Tibial artery (tissue), 4 donors: ENCODE results near the gene TRNAU1AP.

Source experiments
- DNase-seq, 2 donors: peaks; one replicate each; pipeline ENCODE4 v3.0.0-alpha.2; 2019
- H3K27ac ChIP-seq, 2 donors: fragments of 200-600 bp; sonication (generic) in 1 of 2; 1 replicate in 1 of 2; 2 replicates in 1 of 2; pipeline ENCODE4 v1.5.1; 2018 to 2019; ENCODE audit warnings: mild to moderate bottlenecking in 1 of 2
- H3K27me3 ChIP-seq, 2 donors: fragments of 200-600 bp; sonication (generic) in 1 of 2; one replicate each; pipeline versions ENCODE4 v1.5.1 to v1.6.0; 2016 to 2019
- H3K36me3 ChIP-seq, 3 donors: fragments of 200-600 bp; sonication (generic) in 2 of 3; one replicate each; pipeline ENCODE4 v1.5.1; 2016 to 2019; ENCODE audit warnings: mild to moderate bottlenecking in 2 of 3
- H3K4me1 ChIP-seq, 4 donors: fragments of 200-600 bp; sonication (generic) in 2 of 4; 1 replicate in 3 of 4; 2 replicates in 1 of 4; pipeline ENCODE4 v1.5.1; 2016 to 2019
- H3K4me3 ChIP-seq, 2 donors: fragments of 200-600 bp; sonication (generic) in 1 of 2; 1 replicate in 1 of 2; 2 replicates in 1 of 2; pipeline ENCODE4 v1.5.1; 2018 to 2019; ENCODE audit warnings: mild to moderate bottlenecking in 2 of 2
- H3K9me3 ChIP-seq, 3 donors: fragments of 200-600 bp; sonication (generic) in 1 of 3; one replicate each; pipeline ENCODE4 v1.5.1; 2016 to 2019
- intact Hi-C: fragments of 100-400 bp; cut with DNase I; formaldehyde crosslinking; loops from one replicate; pipeline ENCODE4 v1.15.0; 2023; ENCODE audit warnings: low total_unique reads
- TF ChIP-seq, protein P1 (sequence below), 2 experiments: fragments of 200-600 bp in 1 of 2; fragments of 450-650 bp in 1 of 2; IDR thresholded peaks; one replicate each; pipeline ENCODE4 v1.5.1; 2017 to 2019; ENCODE audit warnings: antibody characterized with exemption in 2 of 2, mild to moderate bottlenecking in 1 of 2, moderate library complexity in 1 of 2

The TRNAU1AP gene

DNA sequence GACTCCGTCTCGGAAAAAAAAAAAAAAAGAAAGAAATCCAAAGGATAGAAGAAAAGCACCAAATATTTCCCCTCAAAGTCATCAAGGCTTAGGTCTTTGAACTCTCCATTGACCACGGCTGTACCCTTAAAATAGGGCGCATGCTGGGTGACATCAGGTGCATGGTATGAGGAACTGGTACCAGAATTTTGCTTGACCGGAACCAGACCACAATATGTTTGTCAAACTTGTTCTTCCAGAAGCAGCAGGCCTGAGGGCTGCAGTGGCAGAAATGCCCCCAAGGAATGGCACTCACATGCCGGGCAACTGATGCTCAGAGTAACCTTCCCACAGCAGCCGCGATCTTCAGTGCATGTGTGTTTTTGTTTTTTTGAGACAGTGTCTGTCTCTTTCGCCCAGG lies 26.0 kb upstream of the TRNAU1AP start:
- H3K9me3 ChIP-seq = no peaks in the 10 kb centered on the region
- no peak for DNase-seq
- H3K36me3 ChIP-seq = peaks cover 0 to 19% (median 0%) of the 10 kb centered on the region in 3 donors
- intact Hi-C loops = no loop called here
- TF ChIP-seq, protein P1, sequence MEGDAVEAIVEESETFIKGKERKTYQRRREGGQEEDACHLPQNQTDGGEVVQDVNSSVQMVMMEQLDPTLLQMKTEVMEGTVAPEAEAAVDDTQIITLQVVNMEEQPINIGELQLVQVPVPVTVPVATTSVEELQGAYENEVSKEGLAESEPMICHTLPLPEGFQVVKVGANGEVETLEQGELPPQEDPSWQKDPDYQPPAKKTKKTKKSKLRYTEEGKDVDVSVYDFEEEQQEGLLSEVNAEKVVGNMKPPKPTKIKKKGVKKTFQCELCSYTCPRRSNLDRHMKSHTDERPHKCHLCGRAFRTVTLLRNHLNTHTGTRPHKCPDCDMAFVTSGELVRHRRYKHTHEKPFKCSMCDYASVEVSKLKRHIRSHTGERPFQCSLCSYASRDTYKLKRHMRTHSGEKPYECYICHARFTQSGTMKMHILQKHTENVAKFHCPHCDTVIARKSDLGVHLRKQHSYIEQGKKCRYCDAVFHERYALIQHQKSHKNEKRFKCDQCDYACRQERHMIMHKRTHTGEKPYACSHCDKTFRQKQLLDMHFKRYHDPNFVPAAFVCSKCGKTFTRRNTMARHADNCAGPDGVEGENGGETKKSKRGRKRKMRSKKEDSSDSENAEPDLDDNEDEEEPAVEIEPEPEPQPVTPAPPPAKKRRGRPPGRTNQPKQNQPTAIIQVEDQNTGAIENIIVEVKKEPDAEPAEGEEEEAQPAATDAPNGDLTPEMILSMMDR (IDR thresholded peaks at IDR 0.05) = no peak
- no peak overlapping the region for H3K27ac ChIP-seq
- no peaks in the 10 kb centered on the region for H3K4me1 ChIP-seq
- no peak overlapping the region for H3K4me3 ChIP-seq
- H3K27me3 ChIP-seq = no peaks in the 10 kb centered on the region

DNA sequence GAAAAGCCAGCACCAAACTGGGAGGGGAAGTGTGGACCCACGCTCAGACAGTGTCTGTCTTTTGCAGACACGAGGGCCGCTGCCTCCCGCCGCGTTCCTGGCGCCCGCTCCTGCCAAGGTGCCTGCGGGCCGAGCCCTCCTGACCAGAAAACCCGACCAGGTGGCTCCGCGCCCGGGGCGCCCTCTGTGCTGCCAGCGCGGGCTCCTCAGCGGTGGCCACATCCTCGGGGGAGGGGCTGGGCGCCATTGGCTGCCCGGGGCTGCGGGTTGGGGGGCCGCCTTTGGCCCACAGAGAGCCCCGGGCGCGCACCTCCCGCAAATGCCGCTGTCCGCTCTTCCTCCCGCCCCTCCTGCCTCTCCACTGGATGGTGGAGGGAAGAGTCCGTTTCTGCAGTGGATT lies 22.4 kb upstream of the TRNAU1AP start:
- Histone ChIP-seq H3K36me3 (peaks cover 0 to 36% (median 0%) of the 10 kb centered on the region in 3 donors), H3K4me1 (no peaks in the 10 kb centered on the region), H3K9me3 (no peaks in the 10 kb centered on the region), H3K27ac (no peak overlapping the region), H3K27me3 (no peaks in the 10 kb centered on the region), H3K4me3 (no peak overlapping the region)
- TF ChIP-seq, protein P1 (IDR thresholded peaks at IDR 0.05) = no peak
- no peak for DNase-seq
- intact Hi-C loops = no loop called here

DNA sequence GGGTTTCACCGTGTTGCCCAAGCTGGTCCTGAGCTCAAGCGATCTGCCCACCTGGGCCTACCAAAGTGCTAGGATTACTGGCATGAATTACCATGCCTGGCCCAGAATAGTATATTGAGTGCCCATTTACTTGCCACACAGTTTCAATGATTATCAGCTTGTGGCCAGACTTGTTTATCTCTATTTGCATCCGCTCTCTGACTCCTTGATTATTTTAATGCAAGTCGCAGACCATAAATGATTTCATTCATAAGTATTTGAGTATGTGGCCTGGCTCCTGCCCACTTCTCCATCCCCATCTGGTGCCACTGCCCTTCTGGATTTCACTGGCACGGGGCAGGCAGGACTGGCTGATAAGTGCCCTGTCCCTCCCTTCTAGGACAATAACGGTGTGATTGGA lies 18.2 kb upstream of the TRNAU1AP start:
- no peak overlapping the region for H3K27ac ChIP-seq
- no peaks in the 10 kb centered on the region for H3K9me3 ChIP-seq
- no peak for DNase-seq
- H3K27me3 ChIP-seq = no peaks in the 10 kb centered on the region
- H3K4me3 ChIP-seq = no peak overlapping the region
- peaks cover 0 to 63% (median 0%) of the 10 kb centered on the region in 3 donors for H3K36me3 ChIP-seq
- intact Hi-C loops = no loop called here
- TF ChIP-seq, protein P1 (IDR thresholded peaks at IDR 0.05) = no peak
- no peaks in the 10 kb centered on the region for H3K4me1 ChIP-seq

DNA sequence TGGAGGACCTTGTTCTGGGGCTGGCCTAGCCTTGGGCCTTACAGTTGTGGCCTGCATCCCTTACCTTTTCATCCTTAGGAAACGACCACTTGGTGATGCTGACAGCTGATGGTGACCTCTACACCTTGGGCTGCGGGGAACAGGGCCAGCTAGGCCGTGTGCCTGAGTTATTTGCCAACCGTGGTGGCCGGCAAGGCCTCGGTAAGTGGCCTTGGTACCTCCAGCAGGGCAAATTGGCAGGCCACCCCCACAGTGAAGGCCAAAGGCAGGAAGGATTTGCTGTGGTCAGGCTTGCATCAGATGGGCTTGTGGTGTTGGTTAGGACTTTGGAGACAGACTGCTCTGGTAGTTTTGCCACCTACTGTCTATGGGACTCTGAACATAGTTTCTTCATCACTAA lies 17.7 kb upstream of the TRNAU1AP start:
- no peak for DNase-seq
- H3K9me3 ChIP-seq = no peaks in the 10 kb centered on the region
- no peak overlapping the region for H3K27ac ChIP-seq
- no peaks in the 10 kb centered on the region for H3K4me1 ChIP-seq
- H3K4me3 ChIP-seq = no peak overlapping the region
- peaks cover 0 to 61% (median 0%) of the 10 kb centered on the region in 3 donors for H3K36me3 ChIP-seq
- H3K27me3 ChIP-seq = no peaks in the 10 kb centered on the region
- intact Hi-C loops = no loop called here
- TF ChIP-seq, protein P1 (IDR thresholded peaks at IDR 0.05) = no peak

DNA sequence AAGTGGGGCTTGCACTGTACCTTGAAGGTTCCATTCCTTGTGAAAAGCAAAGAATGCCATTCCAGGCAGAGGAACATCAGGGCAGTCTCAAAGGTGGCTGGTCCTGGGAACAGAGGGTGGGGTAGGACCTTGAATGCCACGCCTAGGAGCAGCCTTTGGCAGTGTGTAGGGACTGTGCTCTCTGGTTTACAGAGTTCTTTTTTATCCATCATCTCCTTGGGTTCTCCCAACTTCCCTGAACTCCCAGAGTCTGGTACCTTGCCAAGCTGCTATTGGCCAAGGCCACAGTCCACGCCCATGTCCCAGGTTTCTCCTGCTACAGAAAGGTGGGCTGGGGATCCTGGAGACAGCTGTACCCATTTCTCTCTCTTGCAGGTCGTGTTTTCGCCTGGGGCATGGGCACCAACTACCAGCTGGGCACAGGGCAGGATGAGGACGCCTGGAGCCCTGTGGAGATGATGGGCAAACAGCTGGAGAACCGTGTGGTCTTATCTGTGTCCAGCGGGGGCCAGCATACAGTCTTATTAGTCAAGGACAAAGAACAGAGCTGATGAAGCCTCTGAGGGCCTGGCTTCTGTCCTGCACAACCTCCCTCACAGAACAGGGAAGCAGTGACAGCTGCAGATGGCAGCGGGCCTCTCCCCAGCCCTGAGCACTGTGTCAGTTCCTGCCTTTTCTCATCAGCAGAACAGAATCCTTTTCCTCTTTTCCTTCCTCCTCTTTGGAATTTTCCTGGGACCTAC lies 15.3 kb upstream of the TRNAU1AP start:
- no peak overlapping the region for H3K27ac ChIP-seq
- H3K9me3 ChIP-seq = no peaks in the 10 kb centered on the region
- H3K27me3 ChIP-seq = no peaks in the 10 kb centered on the region
- H3K4me1 ChIP-seq = no peaks in the 10 kb centered on the region
- TF ChIP-seq, protein P1 (IDR thresholded peaks at IDR 0.05) = no peak
- intact Hi-C loops = no loop called here
- no peak overlapping the region for H3K4me3 ChIP-seq
- no peak for DNase-seq
- peaks cover 0 to 37% (median 0%) of the 10 kb centered on the region in 3 donors for H3K36me3 ChIP-seq
